ENCODE data around the gene ATF3.

Gene ATF3

DNA sequence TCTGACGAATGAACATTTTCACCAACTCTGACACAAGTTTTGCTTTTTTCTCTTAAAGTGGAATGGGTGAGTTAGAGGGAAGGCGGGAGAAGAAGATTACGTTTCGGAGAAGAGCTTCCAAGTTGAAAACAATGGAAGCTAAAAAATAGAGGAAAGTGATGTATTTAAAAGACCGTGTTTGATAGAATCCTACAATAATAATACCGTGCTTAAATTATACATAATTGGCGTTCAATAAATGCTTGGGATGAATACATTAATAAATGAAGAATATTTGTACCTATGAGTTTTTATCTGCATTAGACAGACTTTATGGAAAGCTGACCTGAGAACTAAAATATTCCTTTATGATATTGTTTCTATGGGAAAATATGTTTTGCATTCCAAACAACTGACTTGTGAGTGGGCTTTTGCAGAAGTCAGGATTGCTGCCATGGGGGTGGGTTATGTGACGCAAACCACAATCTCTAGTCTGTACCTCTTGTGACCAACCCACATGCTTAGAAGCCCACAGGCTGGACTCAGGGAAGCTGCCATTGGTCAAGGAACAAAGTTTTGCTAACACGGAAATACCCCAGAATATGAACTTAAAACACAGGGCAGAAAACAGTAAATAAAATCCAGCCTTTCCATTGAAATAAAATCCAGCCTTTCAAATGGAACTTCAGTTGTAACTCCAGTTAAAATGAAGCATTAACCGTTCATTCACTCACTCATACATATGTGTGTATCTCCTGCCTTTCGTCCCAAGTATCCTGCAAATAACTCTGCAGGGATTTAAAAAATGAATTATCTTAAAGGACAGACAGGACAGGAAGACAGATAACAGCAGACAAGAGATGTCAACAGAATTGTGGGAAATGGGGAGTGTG lies 21.3 kb upstream of the ATF3 start:
- DNase-seq, result no peak

DNA sequence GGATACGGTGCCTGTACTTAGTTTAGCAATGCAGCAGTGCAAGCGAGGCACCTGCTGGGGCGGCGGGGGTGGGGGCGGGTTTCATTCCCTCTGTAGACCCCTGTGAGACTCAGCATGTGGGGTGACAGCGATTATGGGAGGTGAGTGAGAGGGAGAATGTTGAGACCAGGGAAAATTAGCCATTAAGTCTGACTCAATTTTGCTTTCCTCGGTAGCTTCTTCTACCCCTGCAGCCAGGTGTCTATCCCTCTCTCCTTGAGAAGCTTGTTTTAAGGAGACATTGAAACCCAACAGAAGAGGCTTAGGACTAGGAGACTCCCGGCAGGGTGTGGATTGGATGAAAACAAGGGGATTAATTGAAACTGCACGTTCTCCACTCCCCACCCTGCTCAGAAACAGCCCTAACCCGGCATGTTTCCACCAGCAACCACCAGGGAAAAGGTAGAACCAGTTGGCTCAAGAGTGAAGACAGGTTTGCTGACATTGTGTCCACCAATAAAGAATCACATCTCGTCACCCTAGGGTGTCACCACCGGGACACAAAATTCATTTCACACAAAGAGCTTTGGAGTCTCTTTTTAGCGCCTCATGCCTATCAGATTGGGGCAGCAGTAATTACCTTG lies 20.6 kb upstream of the ATF3 start:
- no peak for DNase-seq

DNA sequence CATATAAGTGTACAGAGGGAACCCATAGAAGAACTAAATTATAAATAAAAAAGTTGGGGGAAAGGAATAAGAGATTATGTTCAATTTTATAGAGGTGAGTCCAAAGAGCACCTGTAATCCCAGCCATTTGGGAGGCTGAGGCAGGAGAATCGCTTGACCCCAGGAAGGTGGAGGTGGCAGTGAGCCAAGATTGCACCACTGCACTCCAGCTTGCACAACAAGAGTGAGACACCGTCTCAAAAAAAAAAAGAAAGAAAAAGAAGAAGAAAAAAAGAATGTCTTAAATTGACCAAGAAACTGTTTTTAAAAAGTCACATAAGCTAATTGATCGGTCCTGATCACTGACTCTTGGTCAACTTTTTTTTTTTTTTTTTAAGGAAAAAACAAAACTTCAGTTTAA lies 19.1 kb upstream of the ATF3 start:
- no peak for DNase-seq

DNA sequence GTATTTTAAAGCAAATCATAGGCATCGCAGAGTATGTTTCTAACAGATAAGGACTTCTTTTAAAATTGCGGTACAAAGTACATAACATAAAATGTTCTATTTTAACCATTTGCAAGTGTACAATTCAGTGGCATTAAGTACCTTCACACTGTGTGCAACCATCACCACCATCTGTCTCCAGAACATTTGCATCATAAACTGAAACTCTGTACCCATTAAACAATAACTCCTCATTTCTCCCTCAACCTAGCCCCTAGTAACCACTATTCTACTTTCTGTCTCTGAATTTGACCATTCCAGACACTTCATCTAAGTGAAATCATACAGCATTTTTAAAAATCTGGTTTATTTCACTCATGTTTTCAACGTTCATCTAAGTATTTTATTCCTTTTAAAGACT lies 16.6 kb upstream of the ATF3 start:
- DNase-seq, result no peak

DNA sequence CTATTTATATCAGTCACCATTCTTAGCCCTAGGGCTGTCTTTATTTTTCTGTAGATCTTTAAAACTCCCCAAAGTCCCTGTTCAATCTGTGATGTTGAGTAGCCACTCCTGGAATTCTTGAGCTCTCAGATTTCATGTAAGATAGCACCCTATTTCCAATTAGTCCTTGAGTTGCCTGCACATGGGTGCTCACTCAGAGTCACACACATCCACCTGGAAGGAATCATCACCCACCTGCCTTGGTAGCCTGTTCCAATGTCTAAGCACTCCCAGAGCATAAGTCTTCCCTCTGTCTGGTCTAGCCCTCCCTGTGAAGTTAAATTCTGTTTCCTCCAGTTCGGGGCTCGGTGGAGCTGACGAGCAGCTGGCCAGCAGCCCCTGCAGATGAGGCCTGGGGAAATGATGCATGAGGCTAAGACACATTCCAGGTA lies 14.7 kb upstream of the ATF3 start:
- DNase-seq, result no peak

DNA sequence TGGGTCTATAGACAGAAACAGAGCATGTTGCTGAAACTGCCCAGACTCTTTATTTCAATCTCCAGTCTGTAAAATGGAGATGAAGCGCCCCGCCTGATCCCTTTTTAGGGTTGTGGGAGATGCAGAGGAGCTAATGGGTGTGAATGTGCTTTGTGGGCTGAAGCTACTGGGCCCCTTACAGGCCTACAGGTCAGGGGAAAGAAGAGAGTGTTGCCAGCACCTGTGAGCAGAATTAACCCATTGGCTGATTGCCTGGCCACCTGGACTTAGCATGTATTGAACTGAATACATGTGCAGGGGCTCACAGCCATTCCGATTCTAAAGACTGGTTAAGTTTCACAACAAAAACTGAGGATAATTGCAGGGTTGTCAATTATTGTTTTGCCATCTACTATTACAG lies 13.9 kb upstream of the ATF3 start:
- DNase-seq, result no peak

DNA sequence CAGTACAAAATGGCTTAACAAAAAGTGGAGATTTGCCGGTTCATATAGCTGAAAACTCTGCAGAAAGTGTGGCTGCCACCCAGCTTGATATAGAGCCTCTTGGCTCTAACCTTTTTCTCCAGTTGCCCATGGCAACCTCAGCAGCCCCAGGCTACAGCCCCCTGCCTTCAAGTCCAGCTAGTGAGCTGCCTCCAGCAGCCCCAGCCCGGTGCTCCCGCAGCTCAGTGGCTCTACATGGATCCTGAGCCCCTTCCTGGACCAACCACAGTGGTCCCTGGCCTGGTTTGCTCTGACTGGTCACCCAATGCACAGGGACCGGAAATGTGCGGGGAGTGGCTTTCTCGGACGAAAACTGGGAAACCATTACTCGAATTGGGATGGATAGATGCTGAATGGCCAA lies 13.3 kb upstream of the ATF3 start:
- DNase-seq, result no peak

DNA sequence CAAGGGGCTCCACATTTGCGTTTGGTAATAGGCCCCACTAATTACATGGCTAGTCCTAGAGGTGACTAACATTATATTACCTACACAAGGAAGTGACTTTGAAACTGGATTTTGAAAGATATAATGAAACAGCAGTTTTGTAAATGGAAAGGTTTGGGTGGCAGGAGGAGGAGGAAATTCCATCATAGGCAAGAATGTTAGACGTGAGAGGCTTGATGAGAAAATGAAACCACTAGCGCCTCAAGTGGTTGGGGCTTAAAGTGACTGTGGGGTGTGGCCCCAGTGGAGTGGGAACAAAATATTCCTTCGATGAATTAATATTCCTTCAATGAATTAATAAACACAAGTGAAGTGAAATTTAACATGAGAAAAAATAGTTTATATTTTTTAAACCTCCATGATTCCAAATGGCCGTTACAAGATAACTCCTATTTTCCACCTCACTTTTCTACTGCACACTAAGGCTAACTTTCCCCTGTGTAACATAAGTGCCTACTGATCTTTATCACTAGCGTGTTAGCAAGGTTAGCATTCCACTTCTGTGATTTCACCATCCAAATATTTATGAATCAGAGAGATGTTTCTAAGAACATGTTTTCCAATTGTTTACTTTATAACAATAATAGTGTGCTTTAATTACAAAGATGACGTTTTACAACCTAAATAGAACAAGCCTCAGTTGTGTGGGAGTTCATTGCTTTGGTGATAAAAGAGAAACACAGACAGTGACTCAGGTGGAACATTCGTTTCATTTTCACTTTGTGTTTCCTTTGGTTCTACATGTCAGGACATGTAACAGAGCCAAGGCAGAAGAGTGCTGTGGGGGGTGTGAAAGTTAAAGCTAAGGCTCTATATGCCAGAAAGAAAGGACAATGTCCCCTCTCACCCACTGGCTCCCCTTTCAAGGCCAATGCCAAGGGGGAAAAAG lies 12.5 kb upstream of the ATF3 start:
- DNase-seq, result peak; percentile 88

DNA sequence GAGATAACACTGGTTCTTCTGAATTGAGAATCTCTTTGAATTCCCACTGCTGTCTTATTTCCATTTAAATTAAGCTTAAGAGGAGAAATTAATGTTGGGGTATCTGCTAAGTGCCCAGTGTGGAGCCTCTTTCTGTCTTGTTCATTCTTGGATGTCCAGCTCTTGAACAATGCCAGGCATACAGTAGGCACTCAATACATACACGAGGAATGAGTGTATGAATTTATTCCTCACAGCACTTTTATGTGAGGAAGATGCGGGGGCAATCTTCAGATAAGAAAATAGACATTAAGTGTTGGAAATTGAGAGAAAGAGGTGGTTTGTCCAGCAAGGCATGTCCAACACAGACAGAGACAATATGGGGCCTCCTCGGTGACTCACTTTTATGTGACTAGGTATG lies 11.8 kb upstream of the ATF3 start:
- no peak for DNase-seq

DNA sequence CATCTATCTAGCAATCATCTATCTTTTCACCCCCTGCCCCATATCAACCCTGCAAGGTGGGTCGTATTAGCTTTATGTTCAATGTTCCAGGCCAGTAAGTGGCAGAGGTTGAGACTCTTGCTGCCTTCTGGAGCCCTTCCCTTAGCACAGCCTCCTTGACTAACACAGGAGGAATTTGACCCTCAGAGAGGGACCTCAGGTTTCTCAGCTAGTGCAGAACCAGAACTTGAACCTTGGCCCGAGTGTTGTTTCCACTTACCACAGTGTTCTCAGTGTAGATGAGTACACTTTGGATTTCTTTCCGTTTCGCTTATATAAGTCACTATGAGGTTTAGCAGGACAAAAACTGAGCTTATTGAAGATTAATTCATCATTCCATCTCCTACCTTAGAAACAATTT lies 11.1 kb upstream of the ATF3 start:
- no peak for DNase-seq

DNA sequence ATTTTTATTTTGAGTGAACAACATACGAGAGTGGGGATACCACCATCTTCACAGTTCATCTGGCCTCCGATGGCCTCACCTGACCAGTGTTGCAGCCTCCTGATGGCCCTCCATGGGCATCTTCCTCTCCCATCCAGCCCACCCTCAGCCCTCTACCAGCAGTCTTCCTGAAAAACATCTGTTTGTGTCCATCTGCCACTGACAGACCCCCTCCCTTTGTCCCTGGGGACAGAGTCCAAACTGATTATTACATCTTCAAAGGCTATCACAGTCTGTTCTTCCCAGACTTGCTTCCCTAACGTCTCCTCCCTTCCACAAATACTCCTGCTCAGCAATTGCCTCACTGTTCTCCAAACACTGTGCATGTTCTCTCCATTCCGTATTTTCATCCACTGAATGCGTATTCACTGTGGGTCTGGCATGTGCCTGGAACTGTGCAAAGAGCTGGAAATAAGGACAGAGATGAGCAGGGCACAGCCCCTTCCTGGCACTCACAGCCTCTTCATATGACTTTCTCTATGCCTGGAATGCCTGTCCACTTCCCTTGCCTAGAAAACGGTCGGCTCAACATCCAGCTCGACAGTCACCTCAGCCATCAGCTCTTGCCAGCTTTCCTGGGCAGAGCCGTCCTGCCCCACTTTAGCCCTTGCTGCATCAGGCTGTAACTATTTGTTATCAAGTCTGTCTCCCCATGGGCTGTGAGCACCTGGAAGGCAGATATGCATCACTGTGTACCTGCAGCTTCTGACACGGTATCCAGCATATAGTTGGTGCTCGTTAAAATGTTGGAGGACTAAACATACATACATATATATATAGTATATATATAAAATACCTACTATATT lies 8.3 kb upstream of the ATF3 start:
- no peak for DNase-seq

DNA sequence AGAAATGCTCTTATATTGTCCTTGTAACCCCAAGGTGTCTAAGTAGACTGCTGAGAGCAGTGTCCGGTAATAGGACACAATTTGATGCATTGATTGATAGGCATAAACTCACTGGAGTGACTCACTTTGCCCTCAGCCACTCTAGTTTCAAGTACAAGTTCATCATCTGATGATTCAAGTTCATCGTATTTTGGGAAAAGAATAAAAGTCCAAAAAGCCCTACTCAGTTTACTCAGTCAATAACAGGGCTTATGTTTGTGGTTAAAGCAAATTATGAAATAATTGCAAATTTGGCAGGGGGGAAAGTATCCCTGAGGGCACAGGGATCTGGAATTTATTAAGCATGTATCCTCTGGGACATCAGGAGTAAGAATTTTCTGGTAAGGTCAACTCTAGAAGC lies 7.6 kb upstream of the ATF3 start:
- no peak for DNase-seq

DNA sequence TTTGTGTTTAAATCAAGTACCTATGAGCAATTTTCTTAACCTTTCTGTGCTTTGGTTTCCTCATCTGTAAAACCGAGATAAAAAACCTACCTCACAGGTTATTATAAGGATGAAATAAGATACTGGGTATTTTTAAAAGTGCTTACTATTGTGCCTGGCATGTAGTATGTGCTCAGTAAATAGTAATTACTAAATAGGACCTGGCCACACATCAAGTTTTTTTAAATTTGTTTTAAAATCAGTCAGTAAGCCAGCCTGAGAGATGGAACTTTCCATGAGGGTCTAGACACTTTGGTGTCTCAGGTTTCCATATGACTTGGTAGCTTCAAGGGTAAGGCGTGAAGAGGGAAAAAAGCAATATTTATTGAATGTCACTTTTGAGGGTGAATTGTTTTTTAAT lies 7.0 kb upstream of the ATF3 start:
- DNase-seq, result no peak

DNA sequence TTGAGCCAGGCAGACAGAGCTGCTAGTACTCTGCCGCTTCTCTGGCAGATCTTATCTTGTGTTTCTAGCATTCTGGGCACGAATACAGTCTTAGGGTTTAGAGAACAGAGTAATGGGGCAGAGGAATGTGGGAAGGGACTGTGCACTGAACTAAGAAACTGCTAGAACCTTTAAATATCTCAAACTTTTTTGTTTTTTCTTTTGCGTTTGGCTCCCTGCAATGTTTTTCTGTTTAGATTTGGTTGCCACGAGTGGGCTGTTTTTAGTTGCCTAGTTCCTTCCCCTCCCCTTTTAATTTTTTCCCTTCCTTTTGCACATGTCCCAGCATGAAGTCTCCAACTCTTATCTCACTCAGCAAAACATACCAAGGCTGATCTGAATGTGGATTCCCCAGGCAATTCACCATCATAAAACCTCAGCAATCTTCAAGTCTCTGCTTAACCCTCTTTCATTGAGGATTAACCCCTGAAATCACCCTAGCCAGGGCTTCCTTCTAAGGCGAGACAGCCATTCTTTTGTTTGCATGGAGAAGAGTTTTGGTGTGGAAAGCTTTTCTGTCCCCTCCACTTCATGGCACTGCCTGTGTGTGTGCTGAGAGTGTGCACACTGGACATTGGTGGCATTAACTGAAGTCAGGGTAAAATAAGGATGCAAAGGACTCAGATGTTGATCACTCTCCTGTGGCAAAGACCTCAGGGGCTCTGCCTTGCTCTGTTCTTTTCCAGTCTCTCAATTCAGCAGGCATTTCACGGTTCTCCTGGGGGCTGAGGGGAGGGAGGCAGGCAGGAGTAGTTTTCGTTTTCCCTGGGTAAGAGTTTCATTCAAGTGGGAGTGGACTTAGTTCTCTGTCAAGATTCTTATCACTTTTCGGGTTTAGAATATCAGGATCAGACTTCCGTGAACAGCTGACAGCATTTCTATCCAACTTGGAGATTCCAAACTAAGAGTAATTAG lies 2.8 kb upstream of the ATF3 start:
- DNase-seq, result no peak

DNA sequence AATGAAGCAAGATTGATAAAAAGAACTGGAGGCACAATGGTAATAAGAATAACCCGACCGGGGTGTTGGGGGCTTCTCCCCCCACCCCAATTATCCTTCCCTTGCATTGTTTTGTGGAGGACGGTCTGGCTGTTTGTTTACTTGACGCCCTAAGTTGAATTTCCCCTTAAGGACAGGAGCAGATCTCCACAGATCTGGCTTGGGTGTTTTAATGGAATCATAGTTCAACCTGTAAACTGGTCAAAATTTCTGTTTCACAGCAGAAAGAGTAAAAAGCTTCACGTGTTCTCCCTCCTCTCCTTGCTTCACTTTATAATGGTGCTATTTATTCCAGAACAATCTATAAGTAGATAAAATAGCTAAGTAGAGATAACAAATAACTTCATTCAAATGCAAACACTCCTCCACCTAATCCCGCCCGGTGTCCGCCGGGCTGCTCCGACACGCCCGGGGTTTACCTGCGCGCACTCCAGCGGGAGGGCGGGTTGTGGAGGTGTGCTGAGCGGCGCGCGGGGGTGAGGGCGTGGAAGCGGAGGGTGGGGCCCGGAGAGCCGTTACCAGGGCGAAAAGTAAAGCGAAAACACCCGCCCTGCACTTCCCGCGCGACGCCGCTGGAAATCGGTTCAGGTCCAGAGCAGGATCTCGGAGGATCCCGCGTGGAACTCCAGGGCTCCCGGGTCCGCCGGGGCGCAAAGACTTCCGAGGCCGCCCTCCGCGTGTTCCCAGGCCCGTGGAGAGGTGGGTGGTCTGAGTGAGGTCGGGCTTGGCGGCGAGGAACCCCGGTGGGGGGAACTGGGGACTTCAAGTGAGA lies 2.0 kb upstream of the ATF3 start:
- no peak for DNase-seq

DNA sequence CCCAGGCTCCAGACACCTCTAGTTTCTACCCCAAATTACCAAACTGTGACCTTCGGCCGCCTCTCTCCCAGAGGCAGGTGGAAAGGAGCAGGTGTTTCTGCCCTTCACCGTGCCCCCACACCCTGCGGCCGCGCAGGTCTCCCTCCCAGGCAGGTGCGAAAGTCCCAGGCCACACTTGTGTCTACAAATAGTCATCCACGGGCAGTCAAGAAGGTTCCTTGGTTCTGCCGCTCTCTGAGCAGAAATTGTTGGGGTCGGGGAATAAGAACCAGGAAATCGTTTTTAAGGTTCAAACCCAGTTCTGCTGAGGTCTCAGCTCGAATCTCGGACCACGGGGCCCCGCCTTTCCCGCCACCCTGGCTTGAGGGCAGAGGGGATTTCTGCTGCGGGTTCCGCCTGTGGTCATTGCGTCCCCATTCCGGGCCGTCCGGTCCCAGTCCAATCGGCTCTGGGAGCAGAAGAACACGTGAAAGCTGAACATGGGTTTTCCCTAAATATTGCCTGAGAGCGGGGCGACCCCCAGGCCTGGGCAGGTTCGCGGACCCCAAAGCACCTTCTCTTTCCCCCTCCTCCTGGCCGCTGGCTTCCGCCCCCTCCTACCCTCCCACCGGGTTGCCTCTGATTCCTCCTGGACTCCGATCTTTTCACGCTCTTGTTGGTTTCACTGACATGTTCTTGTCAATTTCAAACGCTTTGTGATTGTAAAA lies 1.2 kb upstream of the ATF3 start:
- no peak for DNase-seq

DNA sequence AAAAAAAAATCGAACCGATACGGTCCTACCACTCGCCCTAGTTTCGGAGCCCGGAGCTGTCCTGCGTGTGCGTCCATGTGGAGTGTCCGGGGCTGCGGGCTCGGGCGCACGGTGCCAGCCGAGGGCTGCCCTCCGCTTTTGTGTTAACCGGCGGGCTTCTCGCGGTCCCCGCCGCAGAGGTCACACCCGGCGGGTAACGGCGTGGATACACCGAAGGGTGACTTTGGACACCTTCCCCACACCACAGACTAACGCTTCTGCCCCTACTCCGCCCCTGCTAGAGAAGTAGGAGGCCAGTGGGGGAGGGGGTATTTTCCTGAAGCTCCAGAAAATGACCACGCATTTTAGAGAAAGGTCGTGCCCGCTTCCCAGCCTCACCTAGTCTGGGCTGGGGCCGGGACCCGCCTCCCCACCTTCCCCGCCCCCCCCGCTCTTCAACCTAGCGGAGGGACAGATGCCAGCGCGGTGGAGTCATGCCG lies 609 bp upstream of the ATF3 start:
- DNase-seq, result no peak

DNA sequence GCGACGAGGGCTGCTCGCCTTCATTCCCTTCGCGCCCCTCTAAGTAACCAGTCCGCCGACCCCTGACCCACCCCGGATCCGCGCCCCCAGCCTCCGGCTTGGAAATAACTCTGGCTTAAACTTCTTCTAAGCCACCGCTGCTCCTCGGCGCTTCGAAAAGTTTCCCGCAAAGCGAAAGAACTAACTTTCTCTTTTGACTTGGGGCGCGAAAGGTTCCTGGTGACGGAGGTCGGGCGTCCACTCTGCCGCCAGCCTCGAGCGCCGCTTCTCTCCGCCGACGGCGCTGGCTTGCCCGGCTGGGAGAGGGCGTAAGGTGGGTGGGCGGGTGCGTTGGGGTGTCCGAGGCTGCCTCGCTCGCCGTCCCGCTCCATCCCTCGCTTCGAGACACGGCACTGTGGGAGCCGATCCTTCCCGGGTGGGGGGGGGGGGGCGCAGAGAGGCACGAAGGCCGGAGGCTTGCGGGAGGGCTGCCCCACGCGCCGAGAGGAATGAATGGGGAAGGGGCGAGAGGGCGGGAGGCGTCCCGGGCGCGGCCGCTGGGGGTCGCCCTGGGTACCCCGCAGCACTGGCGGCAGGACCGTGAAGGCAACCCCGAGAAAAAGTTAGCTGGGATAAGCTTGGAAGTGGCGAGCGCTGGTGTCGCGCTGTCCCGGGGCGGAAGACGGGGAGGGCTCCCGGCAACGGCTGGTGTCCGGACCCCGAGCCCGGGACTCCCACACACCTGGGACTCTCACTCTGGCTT lies 569 bp downstream of the ATF3 start:
- no peak for DNase-seq

Measured in amniotic stem cell (primary cell).